Measurements from ENCODE around the gene RAB3GAP2.

The RAB3GAP2 gene

DNA sequence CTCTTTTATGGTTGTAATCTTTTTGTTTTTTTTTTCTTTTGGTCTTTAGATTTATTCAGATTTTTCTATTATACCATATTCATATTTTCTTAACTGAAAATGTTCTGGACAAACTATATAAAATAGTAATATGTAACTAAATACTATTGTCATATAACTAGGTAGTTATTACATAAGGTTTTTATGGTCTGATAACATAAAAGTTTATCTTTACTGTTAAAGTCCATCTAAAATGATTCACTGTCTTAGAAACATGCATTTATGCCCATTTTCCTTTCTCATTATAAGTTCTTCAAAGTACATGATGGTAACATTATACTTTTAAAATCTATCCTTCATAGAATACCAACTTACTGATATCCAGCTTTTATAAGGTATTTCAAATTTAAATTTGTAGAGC is 149.2 kb downstream of the RAB3GAP2 start:
- TF ChIP-seq RAD21 (IDR thresholded peaks at IDR 0.05; ENCODE audit: low read depth) = no peak
- TF ChIP-seq EGR1 (IDR thresholded peaks at IDR 0.05) = no peak
- TF ChIP-seq TAF1 (IDR thresholded peaks at IDR 0.05; ENCODE audit: low read depth) = no peak

DNA sequence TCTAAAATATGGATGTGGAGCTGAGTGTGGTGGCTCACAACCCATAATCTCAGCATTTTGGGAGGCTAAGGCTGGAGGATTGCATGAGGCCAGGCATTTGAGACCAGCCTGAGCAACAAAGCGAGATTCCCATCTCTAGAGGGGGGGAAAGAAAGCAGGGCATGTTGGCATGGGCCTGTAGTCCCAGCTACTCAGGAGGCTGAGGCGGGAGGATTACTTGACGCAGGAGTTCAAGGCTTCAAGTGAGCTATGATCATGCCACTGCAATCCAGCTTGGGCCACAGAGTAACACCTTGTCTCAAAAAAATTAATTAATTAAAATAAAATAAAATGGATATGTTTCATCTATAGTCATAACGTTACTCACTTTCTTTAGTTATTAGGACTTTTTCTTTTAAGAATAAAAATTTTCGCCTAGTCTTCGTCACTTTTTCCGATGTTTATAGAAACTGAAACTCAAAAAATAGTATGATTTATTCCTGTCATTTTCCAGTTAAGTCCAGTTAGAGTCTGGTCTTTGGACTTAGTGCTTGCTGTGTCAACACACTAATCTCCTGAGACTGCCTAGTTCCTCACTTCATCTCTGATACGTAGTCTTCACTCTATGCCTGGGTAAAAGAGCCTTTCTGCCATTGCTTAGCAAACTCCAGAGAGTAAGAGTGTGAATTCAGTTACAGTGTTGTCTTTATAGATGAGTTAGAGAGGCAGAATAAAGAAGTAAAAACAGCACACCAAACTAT is 150.3 kb downstream of the RAB3GAP2 start:
- TF ChIP-seq, protein P1, sequence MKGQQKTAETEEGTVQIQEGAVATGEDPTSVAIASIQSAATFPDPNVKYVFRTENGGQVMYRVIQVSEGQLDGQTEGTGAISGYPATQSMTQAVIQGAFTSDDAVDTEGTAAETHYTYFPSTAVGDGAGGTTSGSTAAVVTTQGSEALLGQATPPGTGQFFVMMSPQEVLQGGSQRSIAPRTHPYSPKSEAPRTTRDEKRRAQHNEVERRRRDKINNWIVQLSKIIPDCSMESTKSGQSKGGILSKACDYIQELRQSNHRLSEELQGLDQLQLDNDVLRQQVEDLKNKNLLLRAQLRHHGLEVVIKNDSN (IDR thresholded peaks at IDR 0.05) = no peak
- TF ChIP-seq YY1 (IDR thresholded peaks at IDR 0.05; ENCODE audit: low read depth) = no peak
- no peak for TF ChIP-seq EP300 (IDR thresholded peaks at IDR 0.05; ENCODE audit: borderline replicate concordance)
- no peak for TF ChIP-seq ZBTB7A (IDR thresholded peaks at IDR 0.05; ENCODE audit: low read depth)

DNA sequence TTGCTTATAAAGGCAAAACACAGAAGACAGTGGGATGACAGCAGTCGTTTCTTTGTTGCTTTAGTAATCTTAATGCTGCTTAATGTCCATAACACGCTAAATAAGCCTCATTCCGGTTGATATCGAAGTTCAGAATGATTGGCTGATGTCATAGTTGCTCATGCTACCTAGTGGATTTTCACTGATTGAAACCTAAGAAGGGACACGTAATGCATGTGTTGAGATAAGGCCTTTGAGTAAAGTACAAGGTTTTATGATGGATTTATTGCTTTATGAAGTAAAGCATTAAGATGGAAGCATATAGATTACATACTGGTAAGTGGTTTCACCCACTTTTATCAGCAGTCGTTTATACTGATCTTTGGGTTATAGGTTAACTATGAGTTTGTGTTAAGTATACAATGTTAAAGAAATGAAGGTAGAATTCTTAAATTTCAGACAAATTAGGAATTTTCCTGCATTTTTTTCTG is 153.2 kb downstream of the RAB3GAP2 start:
- TF ChIP-seq TCF12 (IDR thresholded peaks at IDR 0.05; ENCODE audit: low read depth) (no peak), ZBTB7A (IDR thresholded peaks at IDR 0.05; ENCODE audit: low read depth) (no peak), YY1 (IDR thresholded peaks at IDR 0.05; ENCODE audit: low read depth) (no peak), FOXM1 (IDR thresholded peaks at IDR 0.05; ENCODE audit: borderline replicate concordance, low read depth) (no peak), CEBPB (IDR thresholded peaks at IDR 0.05) (no peak), RAD21 (IDR thresholded peaks at IDR 0.05; ENCODE audit: low read depth) (no peak)
- TF ChIP-seq, protein P2, sequence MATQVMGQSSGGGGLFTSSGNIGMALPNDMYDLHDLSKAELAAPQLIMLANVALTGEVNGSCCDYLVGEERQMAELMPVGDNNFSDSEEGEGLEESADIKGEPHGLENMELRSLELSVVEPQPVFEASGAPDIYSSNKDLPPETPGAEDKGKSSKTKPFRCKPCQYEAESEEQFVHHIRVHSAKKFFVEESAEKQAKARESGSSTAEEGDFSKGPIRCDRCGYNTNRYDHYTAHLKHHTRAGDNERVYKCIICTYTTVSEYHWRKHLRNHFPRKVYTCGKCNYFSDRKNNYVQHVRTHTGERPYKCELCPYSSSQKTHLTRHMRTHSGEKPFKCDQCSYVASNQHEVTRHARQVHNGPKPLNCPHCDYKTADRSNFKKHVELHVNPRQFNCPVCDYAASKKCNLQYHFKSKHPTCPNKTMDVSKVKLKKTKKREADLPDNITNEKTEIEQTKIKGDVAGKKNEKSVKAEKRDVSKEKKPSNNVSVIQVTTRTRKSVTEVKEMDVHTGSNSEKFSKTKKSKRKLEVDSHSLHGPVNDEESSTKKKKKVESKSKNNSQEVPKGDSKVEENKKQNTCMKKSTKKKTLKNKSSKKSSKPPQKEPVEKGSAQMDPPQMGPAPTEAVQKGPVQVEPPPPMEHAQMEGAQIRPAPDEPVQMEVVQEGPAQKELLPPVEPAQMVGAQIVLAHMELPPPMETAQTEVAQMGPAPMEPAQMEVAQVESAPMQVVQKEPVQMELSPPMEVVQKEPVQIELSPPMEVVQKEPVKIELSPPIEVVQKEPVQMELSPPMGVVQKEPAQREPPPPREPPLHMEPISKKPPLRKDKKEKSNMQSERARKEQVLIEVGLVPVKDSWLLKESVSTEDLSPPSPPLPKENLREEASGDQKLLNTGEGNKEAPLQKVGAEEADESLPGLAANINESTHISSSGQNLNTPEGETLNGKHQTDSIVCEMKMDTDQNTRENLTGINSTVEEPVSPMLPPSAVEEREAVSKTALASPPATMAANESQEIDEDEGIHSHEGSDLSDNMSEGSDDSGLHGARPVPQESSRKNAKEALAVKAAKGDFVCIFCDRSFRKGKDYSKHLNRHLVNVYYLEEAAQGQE (IDR thresholded peaks at IDR 0.05; ENCODE audit: low read depth) = no peak

DNA sequence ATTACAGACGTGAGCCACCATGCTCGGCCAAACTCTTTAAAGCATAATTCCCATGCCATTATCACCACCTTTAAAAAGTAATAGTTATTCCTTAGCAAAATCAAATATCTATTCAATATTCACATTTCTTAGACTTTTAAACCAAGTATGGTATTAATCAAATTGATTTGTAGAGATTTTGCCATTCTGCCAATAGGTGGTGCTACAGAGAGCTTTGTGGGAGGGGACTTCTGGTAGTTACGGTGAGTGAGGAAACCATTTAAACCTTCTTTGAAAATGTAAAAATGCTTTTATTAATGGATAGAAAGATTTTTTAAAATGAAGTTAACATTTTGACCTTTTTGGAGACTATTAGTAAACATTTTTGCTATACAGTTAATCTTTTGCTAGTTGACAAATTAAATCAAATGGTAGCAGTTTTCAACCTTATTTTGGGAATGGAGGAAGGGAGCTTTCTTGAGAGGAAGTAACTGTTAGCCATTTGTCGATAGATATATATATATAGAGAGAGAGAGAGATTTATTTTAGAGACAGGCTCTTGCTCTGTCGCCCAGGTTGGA is 159.0 kb downstream of the RAB3GAP2 start:
- TF ChIP-seq TAF1 (IDR thresholded peaks at IDR 0.05; ENCODE audit: low read depth) (no peak), YY1 (IDR thresholded peaks at IDR 0.05; ENCODE audit: low read depth) (no peak), TEAD4 (IDR thresholded peaks at IDR 0.05) (no peak), EGR1 (IDR thresholded peaks at IDR 0.05) (no peak), EP300 (IDR thresholded peaks at IDR 0.05; ENCODE audit: borderline replicate concordance) (no peak), CREB1 (IDR thresholded peaks at IDR 0.05; ENCODE audit: low read depth) (no peak), FOXM1 (IDR thresholded peaks at IDR 0.05; ENCODE audit: borderline replicate concordance, low read depth) (no peak)
- TF ChIP-seq, protein P1 (IDR thresholded peaks at IDR 0.05) = no peak
- TF ChIP-seq, protein P3, sequence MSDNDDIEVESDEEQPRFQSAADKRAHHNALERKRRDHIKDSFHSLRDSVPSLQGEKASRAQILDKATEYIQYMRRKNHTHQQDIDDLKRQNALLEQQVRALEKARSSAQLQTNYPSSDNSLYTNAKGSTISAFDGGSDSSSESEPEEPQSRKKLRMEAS (IDR thresholded peaks at IDR 0.05) = no peak
- TF ChIP-seq, protein P2 (IDR thresholded peaks at IDR 0.05; ENCODE audit: low read depth) = no peak

DNA sequence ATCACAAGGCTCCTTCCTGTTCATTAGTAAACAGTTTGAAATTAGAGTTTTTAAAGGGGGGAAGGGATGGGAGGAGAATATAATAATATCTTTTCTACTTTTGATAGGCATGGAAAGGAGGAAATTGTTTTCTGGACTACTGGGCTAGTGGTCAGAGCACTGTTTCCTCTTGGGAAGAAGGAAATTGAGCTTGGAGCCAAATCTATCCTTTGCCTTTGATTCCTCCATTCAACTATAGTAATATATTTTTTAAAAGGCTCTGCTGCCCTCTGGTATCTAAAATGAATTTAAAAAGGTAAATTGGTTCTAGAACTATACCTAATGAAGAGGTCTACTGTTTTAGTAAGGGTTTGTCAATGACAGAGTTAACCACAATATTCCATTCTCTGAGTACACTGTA is 172.4 kb downstream of the RAB3GAP2 start:
- TF ChIP-seq CEBPB (IDR thresholded peaks at IDR 0.05) (no peak), TEAD4 (IDR thresholded peaks at IDR 0.05) (no peak), EP300 (IDR thresholded peaks at IDR 0.05; ENCODE audit: borderline replicate concordance) (no peak), CREB1 (IDR thresholded peaks at IDR 0.05; ENCODE audit: low read depth) (no peak), EGR1 (IDR thresholded peaks at IDR 0.05) (no peak), NFIC (IDR thresholded peaks at IDR 0.05) (no peak), YY1 (IDR thresholded peaks at IDR 0.05; ENCODE audit: low read depth) (no peak), TAF1 (IDR thresholded peaks at IDR 0.05; ENCODE audit: low read depth) (no peak), ZBTB7A (IDR thresholded peaks at IDR 0.05; ENCODE audit: low read depth) (no peak), FOXM1 (IDR thresholded peaks at IDR 0.05; ENCODE audit: borderline replicate concordance, low read depth) (no peak)
- TF ChIP-seq, protein P1 (IDR thresholded peaks at IDR 0.05) = no peak
- TF ChIP-seq, protein P3 (IDR thresholded peaks at IDR 0.05) = no peak
- TF ChIP-seq, protein P2 (IDR thresholded peaks at IDR 0.05; ENCODE audit: low read depth) = no peak
